HG02970 (cell line): ENCODE data around the gene SNAP47.

Experiments used
- ATAC-seq: cut with Tn5 transposase; IDR thresholded peaks from one replicate; pipeline ENCODE4 v1.9.1; 2021; ENCODE audit warnings: mild to moderate bottlenecking, moderate library complexity, moderate number of reproducible peaks; ENCODE audit not compliant: unreplicated experiment, low FRiP score

The SNAP47 gene

GRCh38 chr1:227793948-227794816 lies 58.9 kb downstream of the SNAP47 start:
- ATAC-seq: no peak

GRCh38 chr1:227794817-227795192 lies 59.6 kb downstream of the SNAP47 start:
- ATAC-seq: no peak

- ATAC-seq: no peak
Measured at GRCh38 chr1:227795732-227796131, 60.5 kb downstream of the SNAP47 start.

- no peak for ATAC-seq
Measured at GRCh38 chr1:227796359-227796915, 61.2 kb downstream of the SNAP47 start.

- no peak for ATAC-seq
Measured at GRCh38 chr1:227797144-227797543, 61.9 kb downstream of the SNAP47 start.

- no peak for ATAC-seq
Measured at GRCh38 chr1:227797625-227798024, 62.4 kb downstream of the SNAP47 start.

GRCh38 chr1:227798078-227798802 lies 63.0 kb downstream of the SNAP47 start:
- ATAC-seq: no peak

- no peak for ATAC-seq
Measured at GRCh38 chr1:227799756-227800155, 64.5 kb downstream of the SNAP47 start.

- no peak for ATAC-seq
Measured at GRCh38 chr1:227803933-227804332, 68.7 kb downstream of the SNAP47 start.

- ATAC-seq: no peak
Measured at GRCh38 chr1:227805606-227806197, 70.5 kb downstream of the SNAP47 start.

GRCh38 chr1:227808566-227808965 lies 73.3 kb downstream of the SNAP47 start:
- ATAC-seq: no peak

- ATAC-seq: no peak
Measured at GRCh38 chr1:227809026-227809425, 73.8 kb downstream of the SNAP47 start.

GRCh38 chr1:227813962-227814361 lies 78.7 kb downstream of the SNAP47 start:
- no peak for ATAC-seq

GRCh38 chr1:227815468-227816409 lies 80.5 kb downstream of the SNAP47 start, which contains the start of gene PRSS38:
PRSS38 (plus strand) TSS chr1:227815675; CDS start chr1:227815717, 42 bp downstream.
- no peak for ATAC-seq

- ATAC-seq: no peak
Measured at GRCh38 chr1:227816750-227817446, 81.7 kb downstream of the SNAP47 start.

- ATAC-seq: no peak
Measured at GRCh38 chr1:227823537-227823936, 88.3 kb downstream of the SNAP47 start.

- ATAC-seq: no peak
Measured at GRCh38 chr1:227824204-227824603, 89.0 kb downstream of the SNAP47 start.

GRCh38 chr1:227828786-227829185 lies 93.6 kb downstream of the SNAP47 start:
- no peak for ATAC-seq
